ENCODE measurements around the gene PAK5. TPM values are rescaled to one million over a fixed set of nuclear protein-coding genes. Genes with fewer than 3 reads are reported as not detected.
"Not testable (repeated sequence)": the region's sequence is repeated elsewhere in the genome, so short reads cannot be mapped to it uniquely, and the experiment has no call there.

Gene PAK5
- total RNA-seq, 2 experiments from 2014 or later, result not detected

- H3K9me3 Mint-ChIP-seq; DNase-seq; H3K27me3 Mint-ChIP-seq; H3K36me3 Mint-ChIP-seq; H3K27ac Mint-ChIP-seq; ATAC-seq (ENCODE audit: low read depth); POLR2A ChIA-PET; H3K4me1 Mint-ChIP-seq; H3K4me3 Mint-ChIP-seq: not testable (repeated sequence)
Measured at GRCh38 chr20:9641499-9642000, 197.3 kb downstream of the PAK5 start.

DNA sequence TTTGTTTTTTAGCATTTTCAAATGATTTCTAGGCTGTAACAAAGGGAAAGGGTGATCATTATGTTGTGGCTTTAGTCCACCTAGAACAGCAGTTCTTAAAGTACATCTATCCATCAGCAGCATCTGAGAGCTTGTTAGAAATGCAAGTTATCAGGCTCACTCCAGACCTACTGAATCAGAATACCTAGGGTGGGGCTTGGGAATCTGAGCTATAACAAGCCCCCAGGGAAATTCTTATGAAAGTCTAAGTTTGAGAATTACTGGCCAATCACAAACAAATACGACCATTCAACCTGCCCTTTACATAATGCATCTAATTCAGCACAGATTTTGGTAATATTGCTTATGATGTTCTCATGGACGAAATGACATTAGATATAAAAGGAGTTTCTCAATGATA, 201.0 kb downstream of the PAK5 start:
- H3K27me3 Mint-ChIP-seq, result no peaks in the 10 kb centered on the region

GRCh38 chr20:9635750-9636149, 203.1 kb downstream of the PAK5 start:
- no peaks in the 10 kb centered on the region for H3K36me3 Mint-ChIP-seq
- no peak overlapping the region for H3K27ac Mint-ChIP-seq
- no peak for DNase-seq
- H3K4me1 Mint-ChIP-seq, result no peaks in the 10 kb centered on the region
- ATAC-seq (ENCODE audit: low read depth), result no peak
- peaks cover 4% of the 10 kb centered on the region for H3K9me3 Mint-ChIP-seq
- POLR2A ChIA-PET, result no interaction called here
- H3K4me3 Mint-ChIP-seq, result no peak overlapping the region
- H3K27me3 Mint-ChIP-seq, result no peaks in the 10 kb centered on the region

More for the DNA sequence above, 201.0 kb downstream of the PAK5 start:
- Mint-ChIP-seq H3K36me3 (no peaks in the 10 kb centered on the region), H3K9me3 (peaks cover 4% of the 10 kb centered on the region), H3K4me3 (no peak overlapping the region), H3K27ac (no peak overlapping the region), H3K4me1 (no peaks in the 10 kb centered on the region)
- DNase-seq, result no peak
- POLR2A ChIA-PET, result no interaction called here
- ATAC-seq (ENCODE audit: low read depth), result no peak

DNA sequence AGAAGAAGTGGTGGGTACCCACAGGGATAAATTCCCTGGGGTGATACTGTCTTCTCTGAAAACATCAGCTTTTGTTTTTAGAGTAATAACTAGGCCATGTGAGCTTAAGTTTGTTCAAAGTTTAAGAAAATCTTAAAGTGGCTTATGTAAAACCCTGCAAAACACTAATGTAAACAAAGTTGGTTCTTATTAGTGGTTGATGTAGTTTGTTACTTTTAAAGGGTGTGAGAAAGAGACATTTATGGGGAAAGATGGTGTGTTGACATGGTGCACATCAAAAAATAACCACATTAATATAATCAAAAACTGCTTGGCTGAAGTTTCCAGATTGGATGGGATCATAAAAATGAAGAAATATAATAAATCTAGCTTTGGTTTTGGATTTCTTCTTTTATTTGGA, 204.5 kb downstream of the PAK5 start:
- no peak overlapping the region for H3K4me3 Mint-ChIP-seq
- H3K4me1 Mint-ChIP-seq, result no peaks in the 10 kb centered on the region
- no peaks in the 10 kb centered on the region for H3K27me3 Mint-ChIP-seq
- POLR2A ChIA-PET, result no interaction called here
- H3K9me3 Mint-ChIP-seq, result no peaks in the 10 kb centered on the region
- ATAC-seq (ENCODE audit: low read depth), result no peak
- no peaks in the 10 kb centered on the region for H3K36me3 Mint-ChIP-seq
- no peak overlapping the region for H3K27ac Mint-ChIP-seq
- no peak for DNase-seq

GRCh38 chr20:9632991-9633390, 205.9 kb downstream of the PAK5 start:
- ATAC-seq (ENCODE audit: low read depth), result no peak
- no peaks in the 10 kb centered on the region for H3K4me1 Mint-ChIP-seq
- H3K4me3 Mint-ChIP-seq, result no peak overlapping the region

GRCh38 chr20:9632265-9632664, 206.6 kb downstream of the PAK5 start:
- no peaks in the 10 kb centered on the region for H3K36me3 Mint-ChIP-seq
- no peaks in the 10 kb centered on the region for H3K27me3 Mint-ChIP-seq
- no peak overlapping the region for H3K4me3 Mint-ChIP-seq
- ATAC-seq (ENCODE audit: low read depth), result no peak
- H3K27ac Mint-ChIP-seq, result no peak overlapping the region
- POLR2A ChIA-PET, result no interaction called here
- H3K4me1 Mint-ChIP-seq, result no peaks in the 10 kb centered on the region
- H3K9me3 Mint-ChIP-seq, result no peaks in the 10 kb centered on the region
- no peak for DNase-seq

More at GRCh38 chr20:9632991-9633390, 205.9 kb downstream of the PAK5 start:
- POLR2A ChIA-PET, result no interaction called here
- Mint-ChIP-seq H3K27ac (no peak overlapping the region), H3K27me3 (no peaks in the 10 kb centered on the region), H3K36me3 (no peaks in the 10 kb centered on the region), H3K9me3 (no peaks in the 10 kb centered on the region)
- DNase-seq, result no peak

GRCh38 chr20:9630554-9630953, 208.3 kb downstream of the PAK5 start:
- H3K36me3 Mint-ChIP-seq, result no peaks in the 10 kb centered on the region
- no peak overlapping the region for H3K4me3 Mint-ChIP-seq
- POLR2A ChIA-PET, result no interaction called here
- no peaks in the 10 kb centered on the region for H3K27me3 Mint-ChIP-seq
- H3K9me3 Mint-ChIP-seq, result no peaks in the 10 kb centered on the region
- no peak overlapping the region for H3K27ac Mint-ChIP-seq
- ATAC-seq (ENCODE audit: low read depth), result no peak
- DNase-seq, result no peak
- no peaks in the 10 kb centered on the region for H3K4me1 Mint-ChIP-seq

- Mint-ChIP-seq H3K36me3 (no peaks in the 10 kb centered on the region), H3K9me3 (no peaks in the 10 kb centered on the region), H3K4me3 (no peak overlapping the region), H3K27ac (no peak overlapping the region), H3K27me3 (no peaks in the 10 kb centered on the region), H3K4me1 (no peaks in the 10 kb centered on the region)
- POLR2A ChIA-PET, result no interaction called here
- DNase-seq (no peak), ATAC-seq (ENCODE audit: low read depth) (no peak)
Measured at GRCh38 chr20:9629831-9630230, 209.0 kb downstream of the PAK5 start.

DNA sequence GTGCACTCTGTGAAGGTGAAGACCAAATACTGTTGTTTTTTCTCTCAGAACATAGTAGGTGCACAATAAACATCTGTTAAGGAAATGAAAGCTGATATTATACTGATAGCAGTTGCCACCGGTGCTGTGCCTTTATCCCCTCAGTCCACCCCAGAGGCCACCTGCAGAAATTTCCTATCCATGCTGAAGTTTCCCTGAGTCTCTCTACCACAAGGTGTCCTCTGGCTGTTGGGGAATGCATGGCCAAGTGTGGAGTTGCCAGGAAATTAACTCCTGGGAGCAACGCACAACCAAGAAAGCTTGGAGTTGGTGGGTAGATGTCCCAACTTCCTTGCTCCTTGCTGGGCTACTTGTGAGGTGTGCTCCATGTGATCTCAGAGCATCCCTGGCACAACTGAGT, 210.3 kb downstream of the PAK5 start:
- Mint-ChIP-seq H3K9me3 (no peaks in the 10 kb centered on the region), H3K27ac (no peak overlapping the region), H3K36me3 (no peaks in the 10 kb centered on the region), H3K4me3 (no peak overlapping the region), H3K4me1 (no peaks in the 10 kb centered on the region), H3K27me3 (no peaks in the 10 kb centered on the region)
- no peak for DNase-seq
- no peak for ATAC-seq (ENCODE audit: low read depth)
- POLR2A ChIA-PET, result no interaction called here

- Mint-ChIP-seq H3K4me3 (no peak overlapping the region), H3K9me3 (no peaks in the 10 kb centered on the region), H3K27ac (no peak overlapping the region), H3K4me1 (no peaks in the 10 kb centered on the region), H3K36me3 (no peaks in the 10 kb centered on the region), H3K27me3 (no peaks in the 10 kb centered on the region)
- DNase-seq (no peak), ATAC-seq (ENCODE audit: low read depth) (no peak)
- POLR2A ChIA-PET, result no interaction called here
Measured at GRCh38 chr20:9628141-9628540, 210.7 kb downstream of the PAK5 start.

DNA sequence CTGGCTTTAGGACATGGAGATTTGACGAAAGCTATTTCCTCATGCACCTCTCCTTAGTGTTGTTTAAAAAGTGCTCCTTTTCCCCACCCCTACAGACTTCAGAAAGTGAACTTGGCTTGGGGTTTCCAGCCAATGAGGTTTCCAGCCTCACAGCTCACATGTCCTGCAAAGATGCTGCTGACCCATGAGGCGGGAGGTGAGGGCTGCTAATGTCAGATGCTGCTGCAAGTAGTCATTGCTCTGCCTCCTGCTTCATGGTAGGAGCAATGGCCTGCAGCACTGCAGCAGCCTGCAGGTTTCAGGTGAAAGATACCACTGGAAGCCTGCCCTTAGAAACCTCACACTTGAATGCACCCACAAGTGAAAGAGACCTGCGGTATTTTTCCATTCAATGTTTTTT, 211.7 kb downstream of the PAK5 start:
- H3K4me3 Mint-ChIP-seq, result no peak overlapping the region
- no peaks in the 10 kb centered on the region for H3K9me3 Mint-ChIP-seq
- no peak for ATAC-seq (ENCODE audit: low read depth)
- no peak for DNase-seq
- H3K4me1 Mint-ChIP-seq, result no peaks in the 10 kb centered on the region
- no peaks in the 10 kb centered on the region for H3K36me3 Mint-ChIP-seq
- no peak overlapping the region for H3K27ac Mint-ChIP-seq
- no peaks in the 10 kb centered on the region for H3K27me3 Mint-ChIP-seq
- POLR2A ChIA-PET, result no interaction called here

DNA sequence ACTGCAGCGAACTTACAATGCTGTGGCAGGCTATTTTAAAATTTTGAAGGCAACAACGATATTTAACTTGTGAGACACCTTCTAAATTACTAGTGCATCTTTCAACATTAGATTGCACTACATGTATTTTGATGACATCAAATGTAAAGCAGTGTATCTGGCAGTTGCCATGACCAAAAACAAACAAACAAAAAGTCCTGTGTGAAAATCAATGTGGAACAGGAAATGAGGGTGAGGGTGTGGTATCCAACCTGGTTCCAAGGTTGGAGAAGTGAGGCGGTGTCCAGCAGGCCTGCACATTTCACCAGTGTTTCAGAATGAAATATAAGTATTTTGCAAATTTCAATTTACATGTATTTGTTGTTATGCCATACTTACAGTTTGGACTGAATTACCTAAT, 212.5 kb downstream of the PAK5 start:
- Mint-ChIP-seq H3K27me3 (peaks cover 2% of the 10 kb centered on the region), H3K4me3 (no peak overlapping the region), H3K9me3 (no peaks in the 10 kb centered on the region), H3K36me3 (no peaks in the 10 kb centered on the region), H3K27ac (no peak overlapping the region), H3K4me1 (no peaks in the 10 kb centered on the region)
- DNase-seq, result no peak
- no peak for ATAC-seq (ENCODE audit: low read depth)
- POLR2A ChIA-PET, result no interaction called here

GRCh38 chr20:9617940-9618339, 220.9 kb downstream of the PAK5 start:
- H3K9me3 Mint-ChIP-seq, result no peaks in the 10 kb centered on the region
- H3K27ac Mint-ChIP-seq, result no peak overlapping the region
- POLR2A ChIA-PET, result no interaction called here
- no peak overlapping the region for H3K4me3 Mint-ChIP-seq
- no peaks in the 10 kb centered on the region for H3K36me3 Mint-ChIP-seq
- H3K4me1 Mint-ChIP-seq, result no peaks in the 10 kb centered on the region
- H3K27me3 Mint-ChIP-seq, result peaks cover 6% of the 10 kb centered on the region
- no peak for ATAC-seq (ENCODE audit: low read depth)
- DNase-seq, result no peak

- Mint-ChIP-seq H3K36me3 (no peaks in the 10 kb centered on the region), H3K4me3 (no peak overlapping the region), H3K27ac (no peak overlapping the region), H3K4me1 (no peaks in the 10 kb centered on the region), H3K27me3 (peaks cover 8% of the 10 kb centered on the region), H3K9me3 (no peaks in the 10 kb centered on the region)
- ATAC-seq (ENCODE audit: low read depth) (peak; percentile 54), DNase-seq (peak; percentile 41)
- POLR2A ChIA-PET, result interaction anchor here (0.7 kb wide), 1 partner anchor 976 kb away, joined by 6 read pairs; no protein-coding TSS in a partner anchor
Measured at GRCh38 chr20:9616833-9617461, 221.9 kb downstream of the PAK5 start.

DNA sequence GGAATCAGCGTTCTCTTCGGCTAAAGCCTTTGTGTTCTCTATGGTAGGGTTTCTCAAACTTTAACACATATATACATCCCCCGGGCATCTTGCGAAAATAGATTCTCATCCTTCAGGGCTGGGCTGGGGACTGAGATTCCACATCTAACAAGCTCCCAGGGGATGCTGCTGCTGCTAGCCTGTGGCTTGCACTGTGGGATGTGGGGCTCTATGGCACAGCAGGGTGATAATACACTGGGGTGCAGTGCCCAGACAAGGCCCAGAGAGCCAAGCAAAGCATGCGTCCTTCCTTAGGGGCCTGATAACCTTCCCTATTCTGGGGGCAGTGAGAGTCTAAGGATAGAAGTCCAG, 222.4 kb downstream of the PAK5 start:
- Mint-ChIP-seq H3K36me3 (no peaks in the 10 kb centered on the region), H3K27ac (no peak overlapping the region), H3K4me3 (no peak overlapping the region), H3K27me3 (peaks cover 6% of the 10 kb centered on the region), H3K9me3 (no peaks in the 10 kb centered on the region), H3K4me1 (no peaks in the 10 kb centered on the region)
- POLR2A ChIA-PET, result no interaction called here
- DNase-seq (no peak), ATAC-seq (ENCODE audit: low read depth) (no peak)
